H9 (cell line): ENCODE data around the gene SOBP. TPM values are rescaled to one million over a fixed set of nuclear protein-coding genes. Genes with fewer than 3 reads are reported as not detected.

ENCODE experiments used
- DNase-seq: peaks from one replicate; pipeline ENCODE4 v3.0.0-alpha.2; 2017
- H2AFZ ChIP-seq: one replicate; pipeline ENCODE4 v1.6.1; 2013; ENCODE audit warnings: mild to moderate bottlenecking, low read length, control low read depth, moderate library complexity
- H2AK5ac ChIP-seq: 2 replicates; pipeline ENCODE4 v1.6.1; 2013; ENCODE audit warnings: low read length, control low read depth, mixed read lengths; ENCODE audit not compliant: insufficient read length
- H2BK120ac ChIP-seq: one replicate; pipeline ENCODE4 v1.6.1; 2013; ENCODE audit warnings: low read depth, mild to moderate bottlenecking, low read length, control low read depth, inconsistent platforms; ENCODE audit not compliant: poor library complexity, severe bottlenecking
- H2BK12ac ChIP-seq: 2 replicates; pipeline ENCODE4 v1.6.1; 2013; ENCODE audit warnings: low read length, control low read depth, mixed read lengths, low read depth; ENCODE audit not compliant: insufficient read length
- H2BK15ac ChIP-seq: 2 replicates; pipeline ENCODE4 v1.6.1; 2013; ENCODE audit warnings: low read depth, low read length, control low read depth
- H2BK20ac ChIP-seq: one replicate; pipeline ENCODE4 v1.6.1; 2013; ENCODE audit warnings: low read depth, mild to moderate bottlenecking, low read length, control low read depth, inconsistent platforms; ENCODE audit not compliant: poor library complexity, severe bottlenecking
- H2BK5ac ChIP-seq: 2 replicates; pipeline ENCODE4 v1.6.1; 2013; ENCODE audit warnings: low read length, control low read depth, mixed read lengths; ENCODE audit not compliant: insufficient read length
- H3K14ac ChIP-seq: 2 replicates; pipeline ENCODE4 v1.6.1; 2013; ENCODE audit warnings: low read length, control low read depth; ENCODE audit not compliant: insufficient read depth
- H3K18ac ChIP-seq: 2 replicates; pipeline ENCODE4 v1.6.1; 2013; ENCODE audit warnings: low read depth, mild to moderate bottlenecking, mixed read lengths, low read length, control low read depth; ENCODE audit not compliant: insufficient read length
- H3K23ac ChIP-seq: 2 replicates; pipeline ENCODE4 v1.6.1; 2013; ENCODE audit warnings: low read length, control low read depth, mixed read lengths, low read depth; ENCODE audit not compliant: insufficient read length
- H3K23me2 ChIP-seq: 2 replicates; pipeline ENCODE4 v1.6.1; 2013; ENCODE audit warnings: low read depth, mild to moderate bottlenecking, mixed read lengths, low read length, control low read depth; ENCODE audit not compliant: insufficient read length, poor library complexity, severe bottlenecking
- H3K27ac ChIP-seq: 2 replicates; pipeline ENCODE4 v1.5.1; 2013; ENCODE audit warnings: low read length, control low read depth, mixed read lengths, low read depth; ENCODE audit not compliant: insufficient read length
- H3K27me3 ChIP-seq: 2 replicates; pipeline ENCODE4 v1.6.1; 2013; ENCODE audit warnings: low read length, control low read depth, inconsistent platforms; ENCODE audit not compliant: insufficient read depth
- H3K4ac ChIP-seq: 2 replicates; pipeline ENCODE4 v1.6.1; 2013; ENCODE audit warnings: low read depth, mild to moderate bottlenecking, control low read depth, inconsistent platforms, low read length, moderate library complexity
- H3K4me1 ChIP-seq: 2 replicates; pipeline ENCODE4 v1.6.1; 2013; ENCODE audit warnings: low read length, control low read depth, inconsistent platforms; ENCODE audit not compliant: insufficient read depth
- H3K4me2 ChIP-seq: 2 replicates; pipeline ENCODE4 v1.6.1; 2013; ENCODE audit warnings: low read length, control low read depth, mixed read lengths; ENCODE audit not compliant: insufficient read length, insufficient read depth
- H3K56ac ChIP-seq: 2 replicates; pipeline ENCODE4 v1.6.1; 2013; ENCODE audit warnings: low read depth, mild to moderate bottlenecking, mixed read lengths, low read length, control low read depth; ENCODE audit not compliant: insufficient read length
- H3K79me1 ChIP-seq: 2 replicates; pipeline ENCODE4 v1.6.1; 2013; ENCODE audit warnings: low read depth, mild to moderate bottlenecking, moderate library complexity, low read length, control low read depth, inconsistent platforms; ENCODE audit not compliant: insufficient read depth, poor library complexity, severe bottlenecking
- H3K79me2 ChIP-seq: 2 replicates; pipeline ENCODE4 v1.6.1; 2013; ENCODE audit warnings: low read length, control low read depth, inconsistent platforms; ENCODE audit not compliant: insufficient read depth
- H3K9ac ChIP-seq: 2 replicates; pipeline ENCODE4 v1.6.1; 2013; ENCODE audit warnings: low read length, control low read depth, mixed read lengths; ENCODE audit not compliant: insufficient read length; ENCODE audit errors: extremely low read depth
- H3K9me3 ChIP-seq: one replicate; pipeline ENCODE4 v1.6.1; 2013; ENCODE audit warnings: low read depth, low read length, inconsistent platforms; ENCODE audit not compliant: control insufficient read depth
- H3T11ph ChIP-seq: one replicate; pipeline ENCODE4 v1.6.1; 2013; ENCODE audit warnings: mild to moderate bottlenecking, low read length, control low read depth, inconsistent platforms
- H4K20me1 ChIP-seq: one replicate; pipeline ENCODE4 v1.6.1; 2013; ENCODE audit not compliant: control insufficient read depth, insufficient read length, insufficient read depth
- H4K5ac ChIP-seq: 2 replicates; pipeline ENCODE4 v1.6.1; 2013; ENCODE audit warnings: low read depth, mild to moderate bottlenecking, mixed read lengths, low read length, control low read depth; ENCODE audit not compliant: insufficient read length
- H4K8ac ChIP-seq: replicated peaks from 2 replicates; pipeline ENCODE4 v1.6.1; 2013; ENCODE audit warnings: low read length, control low read depth, mixed read lengths, low read depth; ENCODE audit not compliant: insufficient read length
- H4K91ac ChIP-seq: 2 replicates; pipeline ENCODE4 v1.6.1; 2013; ENCODE audit warnings: low read depth, mild to moderate bottlenecking, moderate library complexity, mixed read lengths, low read length, control low read depth; ENCODE audit not compliant: insufficient read length
- H3K27ac Mint-ChIP-seq, 3 experiments: 2 replicates in 2 of 3; 3 replicates in 1 of 3; pipeline ENCODE4 v1.8.0; 2020 to 2021; ENCODE audit warnings: mixed read lengths in 3 of 3, mild to moderate bottlenecking in 1 of 3, moderate library complexity in 1 of 3
- H3K27me3 Mint-ChIP-seq: 2 replicates; pipeline ENCODE4 v1.8.0; 2021; ENCODE audit warnings: low read depth, mild to moderate bottlenecking, moderate library complexity, mixed read lengths
- H3K36me3 Mint-ChIP-seq, 3 experiments: 2 replicates in 2 of 3; 3 replicates in 1 of 3; pipeline ENCODE4 v1.8.0; 2020 to 2021; ENCODE audit warnings: low read depth in 3 of 3, mixed read lengths in 3 of 3; ENCODE audit not compliant: insufficient read depth in 1 of 3
- H3K4me1 Mint-ChIP-seq, 2 experiments: 2 replicates each; pipeline ENCODE4 v1.8.0; 2020; ENCODE audit warnings: mixed read lengths in 2 of 2
- H3K4me3 Mint-ChIP-seq, 2 experiments: 2 replicates in 1 of 2; 3 replicates in 1 of 2; pipeline ENCODE4 v1.8.0; 2020 to 2021; ENCODE audit warnings: mild to moderate bottlenecking in 2 of 2, mixed read lengths in 2 of 2, moderate library complexity in 1 of 2
- H3K9me3 Mint-ChIP-seq, 2 experiments: 2 replicates in 1 of 2; 3 replicates in 1 of 2; pipeline ENCODE4 v1.8.0; 2020; ENCODE audit warnings: mild to moderate bottlenecking in 2 of 2, mixed read lengths in 2 of 2, moderate library complexity in 1 of 2
- CTCF ChIP-seq: fragments of 200-600 bp; sonication (generic); conservative IDR thresholded peaks from 3 replicates; pipeline ENCODE4 v1.8.0; 2021; ENCODE audit warnings: antibody characterized with exemption, mild to moderate bottlenecking
- WGBS: extraction: QIAGEN DNeasy Blood & Tissue Kit; methylation state at CpG from one replicate; pipeline ENCODE4 v1.1.7; 2013; ENCODE audit warnings: missing lambda C conversion rate, low lambda C conversion rate, mixed read lengths; ENCODE audit not compliant: insufficient read length; ENCODE audit errors: extremely low coverage; 5-methylcytosine and 5-hydroxymethylcytosine counted together
- total RNA-seq: library from RNA; stranded (reverse); gene quantifications from 2 replicates; pipeline ENCODE4 v1.2.1, GENCODE V29; 2021

SOBP gene
- total RNA-seq, 1 experiment from 2014 or later: 4.3 TPM

DNA sequence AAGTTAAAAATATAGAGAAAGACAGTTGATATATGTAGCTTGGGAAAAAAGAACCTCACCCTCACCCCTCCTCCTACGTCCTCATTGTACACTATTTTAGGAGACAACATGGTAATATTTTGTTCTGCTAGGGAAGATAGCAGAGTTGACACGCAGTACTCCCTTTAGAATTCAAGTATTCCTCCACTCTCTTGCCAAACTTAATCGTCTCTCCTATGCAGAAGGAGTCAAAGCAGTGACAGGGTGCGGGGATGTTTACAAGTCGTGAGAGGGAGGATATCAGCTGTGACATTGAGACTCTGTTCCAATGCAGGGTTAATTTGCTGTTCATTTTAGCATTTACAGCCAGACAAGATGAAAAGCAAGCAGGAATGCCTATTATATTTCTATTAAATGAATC, 97.5 kb downstream of the SOBP start:
- Histone ChIP-seq H4K5ac (no peak overlapping the region), H2BK120ac (no peak overlapping the region), H3T11ph (no peak overlapping the region), H2BK5ac (no peak overlapping the region), H3K79me2 (no peaks in the 10 kb centered on the region), H2AK5ac (no peak overlapping the region), H3K4ac (no peak overlapping the region), H2BK15ac (no peak overlapping the region), H3K4me1 (0 out of 2 replicates have a peak, but pooled peaks cover 4% of the 10 kb centered on the region), H4K8ac (no peak overlapping the region), H3K4me2 (no peak overlapping the region), H4K20me1 (no peaks in the 10 kb centered on the region), H3K27me3 (no peaks in the 10 kb centered on the region), H3K79me1 (no peaks in the 10 kb centered on the region), H3K27ac (no peak overlapping the region), H3K9me3 (no peaks in the 10 kb centered on the region), H2BK20ac (no peak overlapping the region), H3K14ac (no peak overlapping the region), H2AFZ (no peak overlapping the region), H3K56ac (no peak overlapping the region), H3K18ac (no peak overlapping the region), H3K9ac (no peak overlapping the region), H2BK12ac (no peak overlapping the region), H3K23ac (no peak overlapping the region), H3K23me2 (no peaks in the 10 kb centered on the region), H4K91ac (no peak overlapping the region)
- Mint-ChIP-seq H3K4me1 (peaks cover 22 to 27% of the 10 kb centered on the region in 2 experiments), H3K4me3 (no peak overlapping the region), H3K36me3 (no peaks in the 10 kb centered on the region), H3K9me3 (no peaks in the 10 kb centered on the region), H3K27ac (no peak overlapping the region), H3K27me3 (no peaks in the 10 kb centered on the region)
- DNase-seq: no peak
- WGBS: no CpG with 5 or more reads among the region's 5 CpGs
- TF ChIP-seq CTCF: no peak
